Thoracic aorta (tissue), 2 donors: Measurements from ENCODE around the gene NKRF. TPM values are rescaled to one million over a fixed set of nuclear protein-coding genes. Genes with fewer than 3 reads are reported as not detected.

Experiments
- ATAC-seq: fragments of 150-250 bp; one replicate; pipeline ENCODE4 v1.8.0; 2017; ENCODE audit warnings: low read depth; ENCODE audit not compliant: insufficient number of reproducible peaks, low FRiP score
- DNase-seq: peaks from one replicate; pipeline ENCODE4 v3.0.0-alpha.2; 2020; ENCODE audit warnings: low spot score
- H3K27ac ChIP-seq, 2 donors: fragments of 200-600 bp; sonication (generic); 1 replicate in 1 of 2; 2 replicates in 1 of 2; pipeline ENCODE4 v1.5.1; 2016; ENCODE audit warnings: mild to moderate bottlenecking in 2 of 2, moderate library complexity in 2 of 2
- H3K27me3 ChIP-seq: fragments of 200-600 bp; sonication (generic); replicated peaks from 2 replicates; pipeline ENCODE4 v1.6.0; 2016; ENCODE audit warnings: mild to moderate bottlenecking; ENCODE audit not compliant: insufficient read depth
- H3K36me3 ChIP-seq: fragments of 200-600 bp; sonication (generic); one replicate; pipeline ENCODE4 v1.5.1; 2016
- H3K4me1 ChIP-seq, 2 donors: fragments of 200-600 bp; sonication (generic); 1 replicate in 1 of 2; 2 replicates in 1 of 2; pipeline versions ENCODE4 v1.5.1 to v1.6.0; 2016; ENCODE audit warnings: low read depth in 2 of 2, mild to moderate bottlenecking in 1 of 2; ENCODE audit not compliant: control insufficient read depth in 1 of 2
- H3K4me3 ChIP-seq: fragments of 200-600 bp; sonication (generic); 2 replicates; pipeline ENCODE4 v1.5.1; 2016; ENCODE audit warnings: mild to moderate bottlenecking
- H3K9me3 ChIP-seq: fragments of 200-600 bp; sonication (generic); 2 replicates; pipeline ENCODE4 v1.5.1; 2016
- CTCF ChIP-seq: fragments of 200-600 bp; sonication (generic); IDR thresholded peaks from one replicate; pipeline ENCODE4 v1.5.1; 2019; ENCODE audit warnings: antibody characterized with exemption
- total RNA-seq, 2 donors: library from RNA; depleted of rRNA; stranded (reverse); fragments of >200 nt; gene quantifications; one replicate each; pipeline versions ENCODE4 v1.1.0 to v1.2.3, GENCODE V29; 2016

NKRF gene
- total RNA-seq, 2 donors from 2014 or later, result 3.8 to 8.3 TPM

- no peak for TF ChIP-seq CTCF
- Histone ChIP-seq H3K4me1 (no peaks in the 10 kb centered on the region), H3K9me3 (no peaks in the 10 kb centered on the region)
These were observed 30.2 kb upstream of the NKRF start for GRCh38 chrX:119636419-119636818.

GRCh38 chrX:119635799-119636198, 29.6 kb upstream of the NKRF start:
- H3K36me3 ChIP-seq, result no peaks in the 10 kb centered on the region
- DNase-seq, result no peak
- no peak overlapping the region for H3K4me3 ChIP-seq
- H3K9me3 ChIP-seq, result no peaks in the 10 kb centered on the region
- TF ChIP-seq CTCF, result no peak
- H3K27me3 ChIP-seq, result no peaks in the 10 kb centered on the region
- no peak for ATAC-seq
- H3K27ac ChIP-seq, result no peak overlapping the region
- no peaks in the 10 kb centered on the region for H3K4me1 ChIP-seq

More at GRCh38 chrX:119636419-119636818, 30.2 kb upstream of the NKRF start:
- Histone ChIP-seq H3K4me3 (no peak overlapping the region), H3K27me3 (no peaks in the 10 kb centered on the region), H3K27ac (no peak overlapping the region), H3K36me3 (no peaks in the 10 kb centered on the region)
- DNase-seq (no peak), ATAC-seq (no peak)

- no peak for TF ChIP-seq CTCF
- Histone ChIP-seq H3K4me3 (no peak overlapping the region), H3K27me3 (no peaks in the 10 kb centered on the region), H3K9me3 (no peaks in the 10 kb centered on the region), H3K27ac (no peak overlapping the region), H3K4me1 (no peaks in the 10 kb centered on the region), H3K36me3 (no peaks in the 10 kb centered on the region)
- no peak for ATAC-seq
- no peak for DNase-seq
These were observed 29.0 kb upstream of the NKRF start for GRCh38 chrX:119635179-119635578.

- no peaks in the 10 kb centered on the region for H3K9me3 ChIP-seq
- no peak for TF ChIP-seq CTCF
These were observed 19.6 kb upstream of the NKRF start for GRCh38 chrX:119625843-119626242.

GRCh38 chrX:119624951-119625668, 18.9 kb upstream of the NKRF start:
- Histone ChIP-seq H3K27me3 (no peaks in the 10 kb centered on the region), H3K4me1 (no peaks in the 10 kb centered on the region), H3K36me3 (no peaks in the 10 kb centered on the region), H3K9me3 (no peaks in the 10 kb centered on the region), H3K4me3 (no peak overlapping the region), H3K27ac (no peak overlapping the region)
- no peak for DNase-seq
- no peak for ATAC-seq
- TF ChIP-seq CTCF, result no peak

More at GRCh38 chrX:119625843-119626242, 19.6 kb upstream of the NKRF start:
- Histone ChIP-seq H3K36me3 (no peaks in the 10 kb centered on the region), H3K4me3 (no peak overlapping the region), H3K27ac (no peak overlapping the region), H3K4me1 (no peaks in the 10 kb centered on the region), H3K27me3 (no peaks in the 10 kb centered on the region)
- no peak for ATAC-seq
- no peak for DNase-seq
